ENCODE data around the gene KLHL10.
"Not testable (repeated sequence)": the region's sequence is repeated elsewhere in the genome, so short reads cannot be mapped to it uniquely, and the experiment has no call there.

KLHL10 gene

DNA sequence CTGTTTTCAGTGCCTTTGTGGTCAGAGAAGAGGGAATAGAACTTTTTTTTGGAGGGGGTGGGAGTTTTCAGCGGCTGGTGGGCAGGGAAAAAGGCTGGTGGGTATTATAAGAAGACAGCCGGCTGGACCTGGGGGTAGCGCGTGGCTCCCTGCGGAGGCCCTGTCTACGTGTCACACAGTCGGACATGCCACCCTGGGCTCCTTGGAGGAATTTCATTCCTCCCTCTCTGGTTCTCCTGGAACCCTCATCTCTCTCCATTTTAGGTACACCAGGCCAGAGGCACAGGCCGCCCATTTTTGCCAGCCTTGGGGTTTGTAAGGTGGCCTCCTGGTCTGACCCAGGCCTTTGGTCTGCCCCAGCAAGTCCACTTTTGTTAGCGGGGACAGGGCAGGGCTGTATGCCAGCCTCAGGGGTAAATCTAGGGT is 23.9 kb upstream of the KLHL10 start:
- DNase-seq, result no peak

DNA sequence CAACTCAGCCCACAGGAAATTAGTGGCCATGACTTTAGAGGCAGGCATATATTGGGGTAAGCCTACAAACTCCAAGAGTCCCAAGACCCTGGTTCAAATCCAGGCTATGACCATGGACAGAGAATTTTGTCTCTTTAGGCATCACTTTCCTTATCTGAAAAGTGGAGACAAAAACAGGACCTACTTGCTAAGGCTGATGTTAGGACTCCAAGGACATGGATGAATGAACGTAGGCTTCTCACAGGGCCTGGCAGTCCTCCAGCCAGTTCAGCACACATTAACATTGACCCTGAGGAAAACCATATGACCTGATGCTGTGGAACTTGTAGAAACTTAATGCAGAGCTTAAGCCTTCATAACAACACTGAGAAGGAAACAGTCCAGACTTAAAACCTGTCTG is 23.4 kb upstream of the KLHL10 start:
- no peak for DNase-seq

DNA sequence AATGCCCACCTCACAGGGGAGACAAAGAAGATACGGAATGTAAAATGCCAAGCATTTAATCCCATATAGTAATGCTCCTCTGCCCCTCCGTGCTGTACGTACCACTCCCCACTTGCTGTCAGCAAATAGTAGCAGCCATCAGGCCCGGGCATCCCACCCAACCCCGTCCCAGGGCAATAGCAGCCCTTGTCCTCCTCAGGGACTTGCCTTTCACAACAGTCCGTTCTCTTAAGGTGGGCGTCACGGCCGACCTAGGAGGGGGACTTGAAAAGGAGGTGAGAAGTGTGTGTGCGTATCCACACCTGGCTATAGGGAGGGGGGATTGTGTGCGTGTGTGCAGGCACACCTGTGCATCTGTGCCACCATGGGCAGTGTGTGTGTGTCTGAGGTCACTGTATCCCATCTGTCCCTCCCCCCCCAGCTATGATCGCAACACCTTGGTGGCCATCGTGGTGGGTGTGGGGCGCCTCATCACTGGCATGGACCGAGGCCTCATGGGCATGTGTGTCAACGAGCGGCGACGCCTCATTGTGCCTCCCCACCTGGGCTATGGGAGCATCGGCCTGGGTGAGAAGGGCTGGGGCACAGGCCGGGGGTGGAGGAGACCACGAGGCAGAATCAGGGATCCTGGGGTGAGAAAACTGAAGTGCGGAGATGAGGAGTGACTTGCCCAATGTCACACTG is 20.8 kb upstream of the KLHL10 start:
- DNase-seq, result no peak

DNA sequence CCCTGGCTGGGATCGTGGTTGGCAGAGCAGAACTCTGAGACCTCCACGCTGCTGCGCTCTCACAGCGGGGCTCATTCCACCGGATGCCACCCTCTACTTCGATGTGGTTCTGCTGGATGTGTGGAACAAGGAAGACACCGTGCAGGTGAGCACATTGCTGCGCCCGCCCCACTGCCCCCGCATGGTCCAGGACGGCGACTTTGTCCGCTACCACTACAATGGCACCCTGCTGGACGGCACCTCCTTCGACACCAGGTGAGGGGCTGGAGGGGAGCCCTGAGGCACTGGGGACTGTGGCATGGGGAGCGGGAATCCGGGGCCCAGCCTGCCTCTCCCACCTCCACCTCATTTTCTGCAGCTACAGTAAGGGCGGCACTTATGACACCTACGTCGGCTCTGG is 19.6 kb upstream of the KLHL10 start:
- no peak for DNase-seq

DNA sequence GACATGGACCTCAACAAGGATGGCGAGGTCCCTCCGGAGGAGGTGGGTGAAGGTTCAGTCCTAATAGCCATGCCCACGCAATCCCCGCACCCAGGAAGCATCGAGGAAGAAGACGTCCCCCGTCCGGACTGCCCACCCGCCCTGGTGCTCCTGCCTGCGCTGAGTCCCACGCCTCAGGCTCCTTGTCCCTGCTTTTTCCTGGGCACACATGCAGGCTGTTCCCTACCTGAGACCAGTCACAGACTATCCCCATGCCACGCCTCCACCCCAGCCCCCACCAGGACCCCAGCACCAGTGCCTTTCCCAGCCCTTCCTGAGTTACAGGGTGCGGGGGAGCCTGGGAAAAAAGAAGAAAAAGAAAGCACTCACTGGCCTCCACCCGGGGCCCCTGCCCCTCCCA is 15.8 kb upstream of the KLHL10 start:
- no peak for DNase-seq

DNA sequence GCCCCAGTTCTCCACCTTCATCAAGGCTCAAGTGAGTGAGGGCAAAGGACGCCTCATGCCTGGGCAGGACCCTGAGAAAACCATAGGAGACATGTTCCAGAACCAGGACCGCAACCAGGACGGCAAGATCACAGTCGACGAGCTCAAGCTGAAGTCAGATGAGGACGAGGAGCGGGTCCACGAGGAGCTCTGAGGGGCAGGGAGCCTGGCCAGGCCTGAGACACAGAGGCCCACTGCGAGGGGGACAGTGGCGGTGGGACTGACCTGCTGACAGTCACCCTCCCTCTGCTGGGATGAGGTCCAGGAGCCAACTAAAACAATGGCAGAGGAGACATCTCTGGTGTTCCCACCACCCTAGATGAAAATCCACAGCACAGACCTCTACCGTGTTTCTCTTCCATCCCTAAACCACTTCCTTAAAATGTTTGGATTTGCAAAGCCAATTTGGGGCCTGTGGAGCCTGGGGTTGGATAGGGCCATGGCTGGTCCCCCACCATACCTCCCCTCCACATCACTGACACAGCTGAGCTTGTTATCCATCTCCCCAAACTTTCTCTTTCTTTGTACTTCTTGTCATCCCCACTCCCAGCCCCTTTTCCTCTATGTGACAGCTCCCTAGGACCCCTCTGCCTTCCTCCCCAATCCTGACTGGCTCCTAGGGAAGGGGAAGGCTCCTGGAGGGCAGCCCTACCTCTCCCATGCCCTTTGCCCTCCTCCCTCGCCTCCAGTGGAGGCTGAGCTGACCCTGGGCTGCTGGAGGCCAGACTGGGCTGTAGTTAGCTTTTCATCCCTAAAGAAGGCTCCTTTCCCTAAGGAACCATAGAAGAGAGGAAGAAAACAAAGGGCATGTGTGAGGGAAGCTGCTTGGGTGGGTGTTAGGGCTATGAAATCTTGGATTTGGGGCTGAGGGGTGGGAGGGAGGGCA is 15.1 kb upstream of the KLHL10 start:
- no peak for DNase-seq

DNA sequence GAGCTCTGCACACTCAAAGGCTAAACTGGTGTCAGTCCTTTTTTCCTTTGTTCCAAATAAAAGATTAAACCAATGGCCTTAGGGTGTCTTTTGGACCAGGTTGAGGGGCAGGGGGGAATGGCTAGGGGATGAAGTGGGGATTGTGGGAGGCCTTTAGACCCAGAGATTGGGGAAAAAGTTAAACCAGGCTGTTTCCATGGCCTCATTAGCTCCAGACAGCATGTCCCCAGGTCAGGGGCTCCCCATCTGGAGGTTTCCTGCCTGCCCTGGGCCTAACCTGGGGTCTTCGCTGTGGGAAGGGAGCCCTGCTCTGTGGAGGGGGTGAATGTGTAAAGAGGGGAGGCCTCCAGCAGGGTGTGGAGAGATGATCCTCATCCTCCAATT is 14.5 kb upstream of the KLHL10 start:
- DNase-seq, result no peak

DNA sequence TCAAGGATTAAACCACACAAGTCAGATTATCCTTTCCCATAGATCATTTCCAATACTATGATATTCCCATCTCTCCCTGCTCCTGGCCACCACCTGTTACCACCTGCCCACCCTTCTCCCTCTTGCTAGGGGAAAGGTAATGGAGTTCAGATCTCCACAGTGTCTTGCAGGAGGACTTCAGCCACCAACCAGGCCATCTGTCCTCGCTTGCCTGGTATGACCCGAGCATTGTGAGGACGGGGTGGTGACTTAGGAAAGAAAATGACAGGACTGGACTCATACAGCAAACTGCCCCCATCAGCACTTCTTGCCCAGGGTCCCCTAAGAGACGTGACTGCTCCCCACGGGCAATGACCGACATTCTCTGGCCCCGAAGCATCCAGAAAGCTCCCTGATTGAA is 14.0 kb upstream of the KLHL10 start:
- no peak for DNase-seq

DNA sequence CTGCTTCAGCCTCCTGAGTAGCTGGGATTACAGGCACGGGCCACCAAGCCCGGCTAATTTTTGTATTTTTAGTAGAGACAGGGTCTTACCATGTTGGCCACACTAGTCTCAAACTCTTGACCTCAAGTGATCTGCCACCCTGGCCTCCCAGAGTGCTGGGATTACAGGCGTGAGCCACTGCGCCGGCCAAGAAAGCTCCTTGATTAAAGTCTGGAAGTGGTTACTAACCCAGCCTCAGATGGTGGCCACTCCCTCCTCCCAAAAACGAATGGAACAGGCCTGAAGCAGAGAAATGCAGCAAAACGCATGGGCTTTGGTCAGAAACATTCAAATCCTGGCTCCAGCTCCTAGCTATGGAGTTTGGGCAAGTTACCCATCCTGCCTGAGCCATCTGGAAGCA is 13.5 kb upstream of the KLHL10 start:
- DNase-seq, result no peak

DNA sequence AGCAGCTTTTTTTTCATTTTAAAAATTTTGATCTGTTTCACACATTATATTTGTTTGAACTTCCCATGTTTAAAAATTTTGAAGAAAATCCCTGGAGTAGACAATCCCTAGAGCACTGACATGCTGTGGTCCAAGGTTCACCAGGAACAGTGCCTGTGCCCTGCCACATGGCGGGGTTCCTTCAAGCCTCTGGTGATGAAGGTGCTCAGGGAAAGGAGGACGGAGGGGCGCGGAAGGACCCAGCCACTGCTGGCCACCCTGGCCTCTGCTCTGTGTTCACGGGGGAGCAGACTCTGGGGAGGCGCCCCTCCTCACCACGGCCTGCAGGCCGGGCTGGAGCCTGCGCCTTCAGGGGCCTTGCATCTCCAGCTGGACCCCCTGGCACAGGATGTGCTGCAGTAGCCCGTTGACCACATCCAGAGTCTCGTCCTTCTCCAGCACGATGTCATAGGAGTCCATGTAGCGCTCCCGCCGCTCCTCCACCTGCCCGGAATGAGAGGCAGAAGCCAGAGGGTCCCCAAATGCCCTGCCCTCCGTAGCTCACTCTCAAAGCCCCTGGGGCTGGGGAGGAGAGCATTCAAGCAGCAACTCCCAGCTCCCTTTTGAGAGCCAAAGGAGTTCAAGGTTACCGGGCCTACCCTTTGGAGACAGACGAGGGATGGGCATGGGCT is 12.3 kb upstream of the KLHL10 start:
- DNase-seq, result no peak

DNA sequence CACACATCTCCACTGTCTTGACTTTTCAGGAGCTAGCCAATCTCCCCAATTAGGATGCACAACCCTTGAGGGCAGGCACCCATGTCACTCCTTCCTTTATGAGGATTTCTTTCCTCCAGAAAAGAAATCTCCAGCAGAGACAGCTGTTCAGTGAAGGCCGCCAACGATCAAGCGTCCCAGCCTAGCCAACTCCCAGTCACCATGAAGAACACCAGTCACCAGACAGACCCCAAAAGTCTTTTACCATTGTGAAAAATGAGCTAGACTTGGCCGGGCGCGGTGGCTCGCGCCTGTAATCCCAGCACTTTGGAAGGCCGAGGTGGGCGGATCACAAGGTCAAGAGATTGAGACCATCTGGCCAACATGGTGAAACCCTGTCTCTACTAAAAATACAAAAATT is 7.7 kb upstream of the KLHL10 start:
- not testable (repeated sequence) for DNase-seq

DNA sequence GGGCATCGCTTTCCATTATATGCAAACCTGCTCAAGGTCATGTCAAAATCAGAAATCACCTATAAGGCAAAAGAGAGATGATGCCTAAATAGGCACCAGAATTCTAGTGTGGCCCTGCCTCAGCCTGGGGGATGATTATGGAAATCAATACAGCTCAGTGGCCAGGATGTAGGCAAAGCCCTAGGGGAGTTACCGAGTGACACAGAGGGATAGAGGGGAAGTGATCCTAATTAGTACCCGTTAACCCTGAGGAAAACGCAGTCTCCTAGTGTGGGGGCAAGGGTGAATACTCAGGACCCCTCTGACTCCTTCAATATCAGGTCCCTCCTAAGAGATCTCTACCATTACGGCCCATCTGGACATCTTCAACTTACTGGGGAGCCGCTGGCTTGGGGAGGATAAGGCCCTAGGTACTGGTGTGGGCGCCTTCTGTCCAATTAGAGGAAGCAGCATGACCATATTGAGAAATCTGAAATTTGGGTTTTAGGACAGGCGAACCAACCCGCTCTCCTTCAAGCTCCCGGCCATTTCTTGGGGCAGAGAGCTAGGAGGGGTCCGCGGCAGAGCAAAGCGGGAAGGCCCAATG is 2.3 kb upstream of the KLHL10 start:
- no peak for DNase-seq

DNA sequence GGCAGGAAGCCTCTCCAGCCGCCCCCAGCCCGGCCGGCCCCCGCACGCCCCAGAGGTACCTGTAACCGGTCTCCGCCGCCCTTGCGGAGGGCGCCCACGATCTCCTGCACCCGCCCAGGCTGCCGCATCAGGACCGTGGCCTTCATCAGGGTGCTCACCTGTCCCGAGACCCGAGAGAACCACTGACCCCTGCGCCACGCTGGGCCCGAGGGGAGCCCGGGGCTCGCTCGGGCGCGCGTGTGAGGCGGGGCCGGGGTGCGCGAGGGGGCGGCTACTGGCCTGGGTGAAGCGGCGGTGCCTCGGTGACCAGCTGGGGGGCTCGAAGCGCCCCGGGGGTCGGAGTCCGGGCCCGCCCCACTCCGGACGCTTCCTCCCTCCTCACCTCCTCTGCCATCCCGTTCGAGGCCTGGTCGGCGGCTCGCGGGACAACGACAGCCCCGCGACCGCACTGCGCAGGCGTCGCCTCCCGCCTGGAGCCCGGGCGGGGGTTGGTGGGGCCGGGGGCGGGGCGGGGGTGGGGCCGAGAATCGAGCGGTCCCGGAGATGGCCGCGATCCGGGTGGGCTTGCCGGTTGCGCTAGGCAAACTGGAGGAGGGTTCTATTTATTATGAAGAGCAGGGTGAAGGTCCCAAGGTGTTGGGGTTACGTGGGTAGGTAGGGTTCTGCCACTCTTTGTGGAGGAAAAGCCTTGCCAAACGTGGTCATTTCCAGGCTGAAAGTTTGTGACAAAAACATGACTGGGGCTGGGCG is 1.6 kb upstream of the KLHL10 start, which contains the start of gene NT5C3B:
NT5C3B (minus strand) TSS at position 433 of the 750 bp plus-strand sequence; CDS start at position 394, 39 bp downstream.
- DNase-seq, result peak; percentile 68 to 76

DNA sequence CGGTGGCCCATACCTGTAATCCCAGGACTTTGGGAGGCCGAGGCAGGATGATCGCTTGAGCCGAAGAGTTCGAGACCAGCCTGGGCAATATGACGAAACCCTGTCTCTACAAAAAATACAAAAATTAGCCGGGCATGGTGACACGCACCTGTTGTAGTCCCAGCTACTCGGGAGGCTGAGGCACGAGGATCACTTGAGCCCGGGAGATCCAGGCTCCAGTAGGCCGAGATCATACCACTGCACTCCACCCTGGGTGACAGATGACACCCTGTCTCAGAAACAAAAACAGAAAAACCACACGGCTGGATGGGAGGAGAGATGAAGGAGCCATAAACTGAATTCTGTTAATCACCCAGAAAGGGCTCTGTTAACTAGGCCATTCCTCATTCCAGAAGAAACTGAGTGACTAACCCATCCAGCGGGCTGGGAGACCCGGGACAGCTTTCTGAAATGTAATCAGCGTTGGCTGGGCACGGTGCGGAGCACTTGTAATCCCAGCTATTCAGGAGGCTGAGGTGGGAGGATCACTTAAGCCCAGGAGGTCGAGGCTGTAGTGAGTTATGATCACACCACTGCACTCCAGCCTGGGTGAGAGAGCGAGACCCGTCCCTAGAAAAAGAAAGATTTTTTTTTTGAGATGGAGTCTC is 952 bp upstream of the KLHL10 start:
- DNase-seq, result no peak

DNA sequence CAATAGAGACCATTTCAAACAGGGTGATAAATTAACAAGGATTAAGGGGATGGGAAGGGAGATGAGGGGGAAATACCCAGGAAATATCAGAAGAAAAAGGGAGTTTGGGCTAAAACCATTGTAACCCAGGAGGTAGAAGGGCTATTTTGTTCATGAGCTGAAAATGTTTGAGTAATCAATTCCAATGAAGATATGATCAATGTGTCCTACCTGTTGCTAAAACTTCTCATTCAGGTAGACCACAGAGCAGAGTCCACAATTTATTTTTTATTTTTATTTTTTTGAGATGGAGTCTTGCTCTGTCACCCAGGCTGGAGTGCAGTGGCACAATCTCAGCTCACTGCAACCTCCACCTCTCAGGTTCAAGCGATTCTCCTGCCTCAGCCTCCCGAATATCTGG is 1.8 kb downstream of the KLHL10 start:
- DNase-seq, result not testable (repeated sequence)

DNA sequence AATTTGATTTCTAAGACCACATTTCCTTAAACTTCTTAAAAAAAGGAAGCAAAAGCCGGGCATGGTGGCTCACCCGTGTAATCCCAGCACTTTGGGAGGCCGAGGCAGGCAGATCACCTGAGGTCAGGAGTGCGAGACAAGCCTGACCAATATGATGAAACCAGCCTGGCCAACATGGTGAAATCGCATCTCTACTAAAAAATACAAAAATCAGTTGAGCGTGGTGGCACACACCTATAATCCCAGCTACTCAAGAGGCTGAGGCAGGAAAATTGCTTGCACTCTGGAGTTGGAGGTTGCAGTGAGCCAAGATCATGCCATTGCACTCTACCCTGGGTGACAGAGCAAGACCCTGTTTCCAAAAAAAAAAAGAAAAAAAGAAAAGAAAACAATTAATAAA is 3.2 kb downstream of the KLHL10 start:
- DNase-seq, result not testable (repeated sequence)

DNA sequence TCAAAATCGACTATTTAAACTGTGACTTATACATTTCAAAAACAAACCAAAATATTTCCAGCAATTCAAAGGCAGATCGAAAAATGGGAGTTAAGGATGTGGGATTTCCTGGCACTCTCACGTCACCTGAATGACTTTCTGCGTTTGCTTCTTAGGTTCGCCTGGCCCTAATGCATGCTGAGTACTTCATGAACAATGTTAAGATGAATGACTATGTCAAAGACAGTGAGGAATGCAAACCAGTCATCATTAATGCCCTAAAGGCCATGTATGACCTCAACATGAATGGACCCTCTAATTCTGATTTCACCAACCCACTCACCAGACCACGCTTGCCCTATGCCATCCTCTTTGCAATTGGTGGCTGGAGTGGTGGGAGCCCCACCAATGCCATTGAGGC is 7.3 kb downstream of the KLHL10 start:
- DNase-seq, result no peak

DNA sequence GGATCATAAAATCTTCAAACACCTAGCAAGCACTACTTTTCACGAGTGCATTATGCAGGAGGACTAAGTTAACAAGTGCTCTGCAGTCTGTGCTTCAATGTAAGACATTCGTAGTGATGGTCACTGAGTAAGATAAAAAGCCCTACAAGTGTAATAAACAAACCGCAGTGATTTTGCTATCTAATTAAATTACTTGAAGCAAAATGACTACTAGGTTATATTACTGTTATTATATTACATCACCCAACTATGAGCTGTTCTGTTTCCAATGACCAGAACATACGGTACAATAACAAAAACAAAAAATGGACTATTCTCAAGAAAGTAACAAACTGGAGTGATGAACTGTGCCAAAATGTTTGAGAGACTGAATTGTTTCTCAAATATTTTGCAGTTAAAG is 11.2 kb downstream of the KLHL10 start:
- no peak for DNase-seq

DNA sequence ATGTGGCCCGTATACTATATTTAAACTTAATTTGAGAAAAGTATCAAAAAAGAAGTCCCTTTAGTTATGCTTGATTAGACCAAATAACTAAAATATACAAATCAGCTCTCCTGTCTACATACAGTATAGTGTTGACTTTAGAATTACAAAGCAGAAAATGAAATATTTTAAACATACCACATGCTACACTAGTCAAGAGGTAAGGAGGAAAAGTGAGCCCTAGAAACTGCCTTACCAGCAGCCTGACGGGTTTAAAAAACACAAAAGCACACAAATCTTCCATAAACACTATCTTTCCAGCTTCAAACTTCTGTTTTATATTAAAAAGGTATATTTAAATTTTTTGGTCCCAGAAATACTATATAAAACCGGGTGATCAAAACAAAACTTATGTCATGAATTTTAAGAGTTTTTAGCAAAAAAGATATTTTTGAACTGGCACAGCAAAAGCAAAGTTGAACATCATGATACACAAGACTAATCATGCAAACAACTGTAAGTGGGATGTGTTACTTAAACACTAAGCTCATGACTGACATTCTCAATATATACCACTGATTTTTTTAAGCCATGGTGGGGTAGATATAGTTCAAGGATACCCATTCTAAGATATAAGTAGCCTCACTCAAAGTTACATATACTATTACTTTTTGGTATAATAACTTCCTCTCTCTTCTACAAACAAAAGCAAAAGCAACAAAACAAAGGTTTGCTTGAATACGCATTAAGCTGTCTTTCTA is 11.8 kb downstream of the KLHL10 start:
- no peak for DNase-seq

DNA sequence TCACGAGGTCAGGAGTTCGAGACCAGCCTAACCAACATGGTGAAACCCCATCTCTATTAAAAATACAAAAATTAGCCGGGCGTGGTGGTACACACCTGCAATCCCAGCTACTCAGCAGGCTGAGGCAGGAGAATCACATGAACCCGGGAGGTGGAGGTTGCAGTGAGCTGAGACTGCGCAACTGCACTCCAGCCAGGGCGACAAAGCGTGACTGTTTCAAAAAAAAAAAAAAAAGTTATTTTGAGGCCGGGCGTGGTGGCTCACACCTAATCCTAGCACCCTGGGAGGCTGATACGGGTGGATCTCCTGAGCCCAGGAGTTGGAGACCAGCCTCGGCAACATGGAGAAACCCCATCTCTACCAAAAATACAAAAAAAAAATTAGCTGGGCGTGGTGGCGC is 13.8 kb downstream of the KLHL10 start:
- DNase-seq, result not testable (repeated sequence)

DNA sequence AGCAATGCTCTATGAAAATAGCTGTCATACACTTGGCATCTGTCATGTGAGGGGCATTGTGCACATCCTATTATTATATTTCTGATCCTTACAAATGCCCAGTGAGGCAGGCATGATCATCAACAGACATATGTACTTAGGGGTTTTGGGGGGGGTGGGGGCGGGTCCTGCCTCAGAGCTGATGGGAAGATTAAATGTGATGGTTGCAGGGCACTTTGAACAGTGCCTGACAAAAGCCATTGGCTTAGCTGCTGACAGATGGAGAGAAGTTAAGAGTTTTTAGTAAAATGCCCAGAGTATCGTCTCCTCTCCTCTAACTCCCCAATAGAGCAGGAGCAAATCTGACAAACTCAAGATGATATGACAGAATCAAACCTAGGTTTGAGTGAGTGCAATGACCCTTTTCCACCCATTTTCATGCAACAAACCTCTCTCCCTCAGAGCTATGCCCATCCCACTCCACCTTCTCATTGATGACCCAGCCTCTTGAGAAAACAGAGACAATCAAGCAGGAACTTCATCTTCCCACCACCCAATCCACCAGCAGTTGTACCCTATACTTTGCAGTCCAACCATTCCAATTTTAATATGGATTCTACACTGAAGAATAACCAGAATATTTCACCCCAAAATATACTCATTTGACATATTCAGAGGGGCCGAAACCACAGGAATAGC is 22.8 kb downstream of the KLHL10 start:
- no peak for DNase-seq
